ENCODE measurements around the gene CFAP46. TPM values are rescaled to one million over a fixed set of nuclear protein-coding genes. Genes with fewer than 3 reads are reported as not detected.
A peak's percentile ranks its signal among the peaks of the same experiment; 100 is the strongest.

Gene CFAP46
- total RNA-seq, 1 experiment from 2014 or later: 1.6 TPM

GRCh38 chr10:132943058-132943790 lies 854 bp upstream of the CFAP46 start:
- no peak overlapping the region for H3K27ac ChIP-seq (ENCODE audit: low read length)
- H3K4me1 ChIP-seq (ENCODE audit: control insufficient read depth, insufficient read depth, low read length): peaks cover 3% of the 10 kb centered on the region; the same call in 1 of the 2 replicates
- ATAC-seq: no peak
- peak overlapping the region; percentile 48 to 55 for H3K4me3 ChIP-seq (ENCODE audit: low read depth in 2 of 2, low read length in 2 of 2)
- no peaks in the 10 kb centered on the region for H3K27me3 ChIP-seq (ENCODE audit: control insufficient read depth, insufficient read depth, low read length)
- DNase-seq (ENCODE audit: low read depth, low spot score): no peak
- POLR2A ChIA-PET: interaction anchor here (0.6 kb wide), 1 partner anchor 163 kb away, joined by 4 read pairs; no protein-coding TSS in a partner anchor
- in situ Hi-C loops (cut with HindIII; ENCODE audit: low pct_unique_long_range_greater_than_20kb, low sequenced_read_pairs) (no loop called here), intact Hi-C loops (cut with micrococcal nuclease; ENCODE audit: unreplicated experiment) (loop anchor here (10.0 kb wide), 1 partner anchor 152 kb away; no protein-coding TSS in a partner anchor)
- BruUV-seq (replicated peaks): no TSS peak
- no peaks in the 10 kb centered on the region for H3K9me3 ChIP-seq (ENCODE audit: control insufficient read depth, insufficient read depth, low read depth, low read length)
- TF ChIP-seq REST (IDR thresholded peaks at IDR 0.05; ENCODE audit: insufficient read depth in 1 of 2, low read depth in 2 of 2, low read length in 1 of 2): no peak
- CTCF ChIA-PET: no interaction called here
- no peaks in the 10 kb centered on the region for H3K36me3 ChIP-seq (ENCODE audit: control insufficient read depth, insufficient read depth, low read length)

- peak overlapping the region; percentile 48 to 55 for H3K4me3 ChIP-seq (ENCODE audit: low read depth in 2 of 2, low read length in 2 of 2)
- in situ Hi-C loops (cut with HindIII; ENCODE audit: low pct_unique_long_range_greater_than_20kb, low sequenced_read_pairs): no loop called here
- H3K27me3 ChIP-seq (ENCODE audit: control insufficient read depth, insufficient read depth, low read length): no peaks in the 10 kb centered on the region; the same call in 1 of the 2 replicates
- H3K36me3 ChIP-seq (ENCODE audit: control insufficient read depth, insufficient read depth, low read length): no peaks in the 10 kb centered on the region
- CTCF ChIA-PET: no interaction called here
- POLR2A ChIA-PET: interaction anchor here (0.5 kb wide), 1 partner anchor 410 kb away, joined by 5 read pairs; no protein-coding TSS in a partner anchor
- BruUV-seq (replicated peaks): no TSS peak
- H3K4me1 ChIP-seq (ENCODE audit: control insufficient read depth, insufficient read depth, low read length): peaks cover 3% of the 10 kb centered on the region; the same call in 1 of the 2 replicates
- TF ChIP-seq POLR2AphosphoS5 (IDR thresholded peaks at IDR 0.05; ENCODE audit: low read depth, low read length) (no peak), CTCF (IDR thresholded peaks at IDR 0.05) (no peak), TCF7L2 (IDR thresholded peaks at IDR 0.05; ENCODE audit: low read depth, low read length) (no peak), SIN3A (IDR thresholded peaks at IDR 0.05; ENCODE audit: borderline replicate concordance, insufficient read depth, low read depth, low read length) (no peak), REST (IDR thresholded peaks at IDR 0.05; ENCODE audit: insufficient read depth in 1 of 2, low read depth in 2 of 2, low read length in 1 of 2) (no peak)
- H3K9me3 ChIP-seq (ENCODE audit: control insufficient read depth, insufficient read depth, low read depth, low read length): no peaks in the 10 kb centered on the region
- DNase-seq (ENCODE audit: low read depth, low spot score): no peak
- peak overlapping the region; percentile 51; the same call in 1 of the 2 replicates for H3K27ac ChIP-seq (ENCODE audit: low read length)
- intact Hi-C loops (cut with micrococcal nuclease; ENCODE audit: unreplicated experiment): loop anchor here (2.0 to 10.0 kb wide), 2 partner anchors 153 to 183 kb away; no protein-coding TSS in a partner anchor
- ATAC-seq: peak; percentile 30
These were observed 724 bp downstream of the CFAP46 start for GRCh38 chr10:132941640-132942051.

Measured in Panc1 (cell line).